WI38 (cell line): ENCODE data around the gene TSPO.
A peak's percentile ranks its signal among the peaks of the same experiment; 100 is the strongest.

ENCODE experiments used
- H3K4me3 ChIP-seq: 2 replicates; pipeline ENCODE4 v1.5.1; 2011; ENCODE audit warnings: low read depth, mild to moderate bottlenecking, control low read depth, low read length
- TF ChIP-seq, protein P1 (sequence below): IDR thresholded peaks from 2 replicates; pipeline ENCODE4 v1.5.1; 2012; ENCODE audit warnings: low read depth, mild to moderate bottlenecking, control low read depth, low read length

TSPO gene

DNA sequence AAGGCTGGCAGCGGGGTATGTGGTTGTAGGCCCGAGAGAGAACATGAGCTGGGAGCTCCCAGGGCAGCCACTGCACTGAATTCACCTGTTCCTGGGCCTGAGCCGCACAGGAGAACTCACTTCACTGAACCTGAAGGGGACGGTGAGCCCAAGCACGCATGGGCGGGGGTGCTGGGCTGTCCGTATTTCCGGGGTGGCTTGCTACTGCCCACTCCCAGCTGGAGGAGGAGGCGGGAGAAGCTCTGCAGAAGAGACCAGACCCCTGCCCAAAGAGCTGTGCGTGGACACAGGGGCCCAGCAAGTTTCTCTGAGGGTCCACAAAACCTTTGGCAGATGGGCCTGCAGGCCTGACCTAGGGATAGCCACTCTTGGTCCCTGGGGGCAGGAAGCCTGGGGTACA lies 30.8 kb downstream of the TSPO start:
- TF ChIP-seq, protein P1, sequence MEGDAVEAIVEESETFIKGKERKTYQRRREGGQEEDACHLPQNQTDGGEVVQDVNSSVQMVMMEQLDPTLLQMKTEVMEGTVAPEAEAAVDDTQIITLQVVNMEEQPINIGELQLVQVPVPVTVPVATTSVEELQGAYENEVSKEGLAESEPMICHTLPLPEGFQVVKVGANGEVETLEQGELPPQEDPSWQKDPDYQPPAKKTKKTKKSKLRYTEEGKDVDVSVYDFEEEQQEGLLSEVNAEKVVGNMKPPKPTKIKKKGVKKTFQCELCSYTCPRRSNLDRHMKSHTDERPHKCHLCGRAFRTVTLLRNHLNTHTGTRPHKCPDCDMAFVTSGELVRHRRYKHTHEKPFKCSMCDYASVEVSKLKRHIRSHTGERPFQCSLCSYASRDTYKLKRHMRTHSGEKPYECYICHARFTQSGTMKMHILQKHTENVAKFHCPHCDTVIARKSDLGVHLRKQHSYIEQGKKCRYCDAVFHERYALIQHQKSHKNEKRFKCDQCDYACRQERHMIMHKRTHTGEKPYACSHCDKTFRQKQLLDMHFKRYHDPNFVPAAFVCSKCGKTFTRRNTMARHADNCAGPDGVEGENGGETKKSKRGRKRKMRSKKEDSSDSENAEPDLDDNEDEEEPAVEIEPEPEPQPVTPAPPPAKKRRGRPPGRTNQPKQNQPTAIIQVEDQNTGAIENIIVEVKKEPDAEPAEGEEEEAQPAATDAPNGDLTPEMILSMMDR: no peak
- no peak overlapping the region for H3K4me3 ChIP-seq

GRCh38 chr22:43182726-43183125 lies 31.4 kb downstream of the TSPO start:
- TF ChIP-seq, protein P1: no peak
- H3K4me3 ChIP-seq: no peak overlapping the region

- no peak overlapping the region for H3K4me3 ChIP-seq
- TF ChIP-seq, protein P1: no peak
These were observed 32.3 kb downstream of the TSPO start for GRCh38 chr22:43183496-43184277.

- TF ChIP-seq, protein P1: no peak
- peak overlapping the region; percentile 74 for H3K4me3 ChIP-seq
These were observed 34.5 kb downstream of the TSPO start for GRCh38 chr22:43185860-43186261.

DNA sequence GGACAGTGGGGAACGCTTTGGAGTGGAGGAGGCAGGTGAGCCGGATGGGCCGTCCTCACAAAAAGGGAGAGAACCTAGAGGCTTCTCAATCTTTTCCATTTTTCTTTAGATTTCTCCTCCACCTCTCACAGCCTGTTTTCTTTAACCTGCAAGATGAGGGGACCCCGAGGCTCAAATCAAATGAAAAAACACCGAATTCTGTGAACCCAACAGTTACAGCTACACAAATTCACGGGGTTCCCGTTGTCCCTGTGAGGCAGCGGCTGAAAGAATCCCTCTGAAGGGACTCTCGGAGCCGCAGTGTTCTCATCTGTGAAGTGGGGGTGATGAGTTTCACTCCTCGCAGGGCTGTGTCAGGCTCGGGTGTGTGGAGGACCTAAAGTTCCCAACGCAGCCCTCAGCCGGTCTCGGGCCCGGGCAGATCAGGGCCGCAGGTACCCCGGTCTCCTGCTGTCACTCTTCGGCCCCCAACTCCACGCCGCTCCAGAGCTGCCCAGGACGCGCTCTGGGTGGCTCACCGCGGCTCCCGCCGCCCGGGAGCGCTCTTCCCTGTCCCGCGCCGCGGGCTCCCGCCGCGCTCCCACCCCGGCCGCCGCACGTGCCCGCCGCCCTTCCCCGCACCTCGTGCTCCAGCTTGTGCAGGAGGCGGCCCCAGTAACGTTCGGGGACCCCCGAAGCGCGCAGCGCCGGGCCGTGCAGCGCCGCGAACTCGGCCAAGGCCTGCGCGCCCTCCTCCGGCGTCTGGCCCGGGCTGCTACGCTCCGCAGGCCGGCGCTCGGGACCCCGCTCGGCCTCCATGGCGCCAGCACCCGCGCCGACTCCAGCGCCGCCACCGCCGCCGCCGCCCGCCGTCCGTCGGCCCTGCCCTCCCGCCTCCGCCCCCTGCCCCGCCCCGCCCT lies 35.2 kb downstream of the TSPO start, which contains the start of gene TTLL12:
TSS of gene TTLL12 (minus strand) at position 863 of the 899 bp plus-strand sequence. CDS start at position 798, 65 bp downstream.
- peak within 1 kb of the TSS; percentile 74 for H3K4me3 ChIP-seq
- TF ChIP-seq, protein P1: no peak

DNA sequence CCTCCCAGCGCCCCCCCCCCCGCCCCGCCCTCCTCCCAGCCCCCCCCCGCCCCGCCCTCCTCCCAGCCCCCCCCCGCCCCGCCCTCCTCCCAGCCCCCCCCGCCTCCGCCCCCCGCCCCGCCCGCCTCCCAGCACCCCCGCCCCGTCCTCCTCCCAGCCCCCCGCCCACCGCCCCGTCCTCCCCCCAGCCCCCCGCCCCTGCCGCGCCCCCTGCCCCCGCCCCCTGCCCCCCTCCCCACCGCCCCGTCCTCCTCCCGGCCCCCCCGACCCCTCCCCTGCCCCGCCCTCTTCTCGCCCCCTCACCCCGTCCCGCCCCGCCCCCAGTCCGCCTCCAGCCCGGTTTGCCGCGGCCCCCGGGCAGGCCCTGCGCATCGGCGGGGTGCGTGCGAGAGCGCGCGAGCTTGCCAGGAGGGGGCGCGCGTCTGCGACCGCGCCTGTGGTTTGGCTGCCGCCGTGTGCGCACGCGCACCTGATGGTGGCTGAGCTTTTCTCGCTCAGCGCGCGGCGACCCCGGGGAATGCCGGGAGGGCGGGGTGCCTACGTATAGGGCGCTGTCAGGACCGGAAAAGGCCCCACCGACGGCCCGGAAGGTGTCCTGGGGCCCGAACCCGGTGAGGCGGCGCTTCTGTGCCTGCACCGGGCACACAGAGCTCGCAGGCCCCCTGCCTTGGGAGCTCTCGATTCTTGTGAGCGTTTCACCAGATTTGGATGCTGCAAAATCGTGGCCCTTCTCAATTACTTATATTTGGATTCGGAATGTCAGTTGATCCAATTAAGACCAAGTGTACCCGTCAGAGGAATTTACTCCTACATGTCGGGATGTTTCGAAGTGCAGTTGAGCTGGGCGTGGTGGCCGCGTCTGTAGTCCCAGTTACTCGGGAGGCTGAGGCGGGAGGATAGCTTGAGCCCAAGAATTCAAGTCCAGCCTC lies 36.1 kb downstream of the TSPO start:
- TF ChIP-seq, protein P1: no peak
- H3K4me3 ChIP-seq: peak overlapping the region; percentile 61
